SJSA1 (cell line): ENCODE results near the gene OR8B3. TPM values are rescaled to one million over a fixed set of nuclear protein-coding genes. Genes with fewer than 3 reads are reported as not detected.

ENCODE experiments used
- DNase-seq, 2 experiments: peaks; one replicate each; pipeline ENCODE4 v3.0.0-alpha.2; 2015 to 2020; ENCODE audit warnings: low spot score in 2 of 2, low read depth in 1 of 2
- H3K27ac ChIP-seq: fragments of 250-450 bp; sonication (Bioruptor Pico); 2 replicates; pipeline ENCODE4 v1.5.1; 2020; ENCODE audit warnings: mild to moderate bottlenecking, moderate library complexity
- H3K27me3 ChIP-seq: fragments of 250-450 bp; sonication (Bioruptor Pico); replicated peaks from 2 replicates; pipeline ENCODE4 v1.5.1; 2020; ENCODE audit warnings: mild to moderate bottlenecking, moderate library complexity
- H3K36me3 ChIP-seq: fragments of 250-450 bp; sonication (Bioruptor Pico); 2 replicates; pipeline ENCODE4 v1.5.1; 2020; ENCODE audit warnings: mild to moderate bottlenecking
- H3K4me1 ChIP-seq: fragments of 250-450 bp; sonication (Bioruptor Pico); replicated peaks from 2 replicates; pipeline ENCODE4 v1.6.1; 2021; ENCODE audit warnings: mild to moderate bottlenecking
- H3K4me3 ChIP-seq: fragments of 250-450 bp; sonication (Bioruptor Pico); 2 replicates; pipeline ENCODE4 v1.5.1; 2020; ENCODE audit warnings: mild to moderate bottlenecking
- H3K9me3 ChIP-seq: fragments of 250-450 bp; sonication (Bioruptor Pico); replicated peaks from 2 replicates; pipeline ENCODE4 v1.5.1; 2020; ENCODE audit warnings: mild to moderate bottlenecking
- total RNA-seq: library from RNA; depleted of rRNA; stranded (reverse); fragments of >200 nt; shearing (Covaris generic); gene quantifications from 2 replicates; pipeline ENCODE4 v1.2.3, GENCODE V29; 2014; rRNA removed

The OR8B3 gene, protein sequence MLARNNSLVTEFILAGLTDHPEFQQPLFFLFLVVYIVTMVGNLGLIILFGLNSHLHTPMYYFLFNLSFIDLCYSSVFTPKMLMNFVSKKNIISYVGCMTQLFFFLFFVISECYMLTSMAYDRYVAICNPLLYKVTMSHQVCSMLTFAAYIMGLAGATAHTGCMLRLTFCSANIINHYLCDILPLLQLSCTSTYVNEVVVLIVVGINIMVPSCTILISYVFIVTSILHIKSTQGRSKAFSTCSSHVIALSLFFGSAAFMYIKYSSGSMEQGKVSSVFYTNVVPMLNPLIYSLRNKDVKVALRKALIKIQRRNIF
- total RNA-seq: not detected in 2 replicates

DNA sequence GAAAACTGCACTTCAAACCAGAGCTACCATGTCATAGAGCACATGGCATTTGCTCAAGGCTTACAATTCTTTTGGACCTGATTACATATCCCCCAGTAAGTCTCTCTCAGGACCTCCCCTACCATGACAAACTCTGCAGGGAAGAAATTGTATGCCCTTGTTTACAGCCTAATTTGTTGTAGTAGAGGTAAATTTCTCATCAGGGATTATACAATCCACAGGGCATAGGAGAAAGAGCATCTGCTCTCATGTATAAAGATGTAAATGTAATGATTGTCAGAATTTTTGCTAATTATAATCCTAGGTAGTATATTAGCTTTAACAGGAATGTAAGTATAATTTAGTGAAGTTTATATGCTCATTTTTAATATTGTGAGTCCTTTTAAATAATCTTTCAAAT lies at the start of gene OR8B3:
Gene OR8B3, minus strand, starts transcription at position 101 of the 400 bp plus-strand sequence. CDS start 1,673 bp downstream, outside the sequence.
- no peak for DNase-seq
- no peak within 1 kb of the TSS for H3K27ac ChIP-seq
- H3K4me3 ChIP-seq: no peak within 1 kb of the TSS
- H3K36me3 ChIP-seq: no peaks in the 10 kb centered on the region
- H3K9me3 ChIP-seq: no peaks in the 10 kb centered on the region
- H3K4me1 ChIP-seq: no peaks in the 10 kb centered on the region
- no peaks in the 10 kb centered on the region for H3K27me3 ChIP-seq

- Histone ChIP-seq H3K36me3 (no peaks in the 10 kb centered on the region), H3K4me1 (no peaks in the 10 kb centered on the region), H3K4me3 (no peak overlapping the region), H3K9me3 (no peaks in the 10 kb centered on the region), H3K27me3 (no peaks in the 10 kb centered on the region), H3K27ac (no peak overlapping the region)
- no peak for DNase-seq
Measured at GRCh38 chr11:124446916-124447315, 48.1 kb upstream of the OR8B3 start.

- Histone ChIP-seq H3K27me3 (no peaks in the 10 kb centered on the region), H3K27ac (no peak within 1 kb of the TSS), H3K4me1 (no peaks in the 10 kb centered on the region), H3K9me3 (no peaks in the 10 kb centered on the region), H3K4me3 (no peak within 1 kb of the TSS), H3K36me3 (no peaks in the 10 kb centered on the region)
- no peak for DNase-seq
Measured at GRCh38 chr11:124445646-124446150, 46.9 kb upstream of the OR8B3 start, which contains the start of gene OR8B8. Gene OR8B8, minus strand, starts transcription at chr11:124445696. Its CDS starts 4,611 bp downstream, at chr11:124441085.

GRCh38 chr11:124442847-124443246 lies 44.0 kb upstream of the OR8B3 start:
- no peak overlapping the region for H3K27ac ChIP-seq
- no peaks in the 10 kb centered on the region for H3K27me3 ChIP-seq
- no peak for DNase-seq
- no peaks in the 10 kb centered on the region for H3K9me3 ChIP-seq
- no peaks in the 10 kb centered on the region for H3K4me1 ChIP-seq
- no peak overlapping the region for H3K4me3 ChIP-seq
- no peaks in the 10 kb centered on the region for H3K36me3 ChIP-seq

- Histone ChIP-seq H3K9me3 (no peaks in the 10 kb centered on the region), H3K27me3 (no peaks in the 10 kb centered on the region), H3K36me3 (no peaks in the 10 kb centered on the region), H3K27ac (no peak overlapping the region), H3K4me1 (no peaks in the 10 kb centered on the region), H3K4me3 (no peak overlapping the region)
- no peak for DNase-seq
Measured at GRCh38 chr11:124442442-124442841, 43.6 kb upstream of the OR8B3 start.

DNA sequence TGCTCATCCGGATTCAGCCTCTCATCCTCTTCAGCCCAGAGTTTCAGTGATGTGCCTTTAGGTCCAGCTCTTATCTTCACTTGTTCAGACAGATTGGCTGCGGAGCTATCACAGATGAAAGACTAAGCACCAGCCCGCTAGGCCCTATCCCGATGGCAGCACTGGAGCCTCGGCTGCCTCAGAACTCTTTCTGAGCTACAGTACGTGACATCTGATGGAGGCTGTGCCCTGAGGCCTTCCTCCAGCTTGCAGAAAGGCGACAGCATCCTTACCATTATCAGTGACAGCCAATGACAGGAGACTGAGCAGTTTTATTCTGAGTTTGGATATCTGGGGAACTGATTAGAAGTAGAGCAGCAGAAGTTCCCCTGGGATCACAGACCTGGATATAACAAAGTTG lies 42.7 kb upstream of the OR8B3 start:
- Histone ChIP-seq H3K4me1 (no peaks in the 10 kb centered on the region), H3K36me3 (no peaks in the 10 kb centered on the region), H3K27ac (no peak overlapping the region), H3K9me3 (no peaks in the 10 kb centered on the region), H3K27me3 (no peaks in the 10 kb centered on the region), H3K4me3 (no peak overlapping the region)
- no peak for DNase-seq

DNA sequence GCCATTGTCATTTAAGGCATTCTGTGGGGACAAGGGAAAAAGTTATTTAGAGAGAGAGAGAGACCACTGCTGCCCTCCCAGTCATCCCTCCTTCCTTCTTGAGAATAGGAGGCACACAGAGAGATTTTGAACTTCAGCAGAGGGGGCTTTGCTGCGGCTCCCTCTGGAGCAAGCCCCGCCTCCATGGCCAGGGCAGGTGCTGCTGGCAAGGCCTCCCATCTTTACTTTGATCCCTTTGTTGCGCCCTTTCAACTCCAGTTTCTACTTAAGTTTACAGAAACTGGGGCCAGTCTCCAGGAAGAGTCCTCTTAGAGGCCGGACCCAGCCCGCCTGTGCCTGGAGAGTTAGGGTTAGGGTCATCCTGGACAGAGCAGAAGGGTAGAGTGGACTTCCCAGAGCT lies 42.3 kb upstream of the OR8B3 start:
- Histone ChIP-seq H3K4me3 (no peak overlapping the region), H3K27me3 (no peaks in the 10 kb centered on the region), H3K4me1 (no peaks in the 10 kb centered on the region), H3K36me3 (no peaks in the 10 kb centered on the region), H3K27ac (no peak overlapping the region), H3K9me3 (no peaks in the 10 kb centered on the region)
- DNase-seq: no peak

- H3K27me3 ChIP-seq: no peaks in the 10 kb centered on the region
- H3K36me3 ChIP-seq: no peaks in the 10 kb centered on the region
- H3K27ac ChIP-seq: no peak overlapping the region
- DNase-seq: no peak
- H3K4me3 ChIP-seq: no peak overlapping the region
- no peaks in the 10 kb centered on the region for H3K4me1 ChIP-seq
- H3K9me3 ChIP-seq: no peaks in the 10 kb centered on the region
Measured at GRCh38 chr11:124440608-124441007, 41.8 kb upstream of the OR8B3 start.

DNA sequence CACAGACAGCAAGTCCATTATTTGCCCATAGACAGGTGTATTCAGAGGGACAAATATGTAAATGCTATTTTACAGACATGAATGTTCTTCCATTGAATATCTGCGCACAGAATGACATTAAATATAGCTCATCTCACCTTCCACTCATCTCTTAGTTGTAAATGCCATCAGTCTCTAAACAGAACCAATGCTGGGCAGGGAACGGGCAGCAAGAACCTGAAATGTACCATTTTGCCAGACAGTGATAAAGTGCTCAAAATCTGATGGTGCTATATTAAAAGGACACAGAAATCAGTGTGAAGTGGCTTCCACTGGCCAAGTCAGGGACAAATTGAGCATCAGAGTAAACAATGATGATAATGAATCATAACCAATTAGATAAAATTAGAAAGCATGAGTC lies 35.9 kb upstream of the OR8B3 start:
- Histone ChIP-seq H3K4me1 (no peaks in the 10 kb centered on the region), H3K36me3 (no peaks in the 10 kb centered on the region), H3K27me3 (no peaks in the 10 kb centered on the region), H3K4me3 (no peak overlapping the region), H3K27ac (no peak overlapping the region), H3K9me3 (no peaks in the 10 kb centered on the region)
- no peak for DNase-seq

DNA sequence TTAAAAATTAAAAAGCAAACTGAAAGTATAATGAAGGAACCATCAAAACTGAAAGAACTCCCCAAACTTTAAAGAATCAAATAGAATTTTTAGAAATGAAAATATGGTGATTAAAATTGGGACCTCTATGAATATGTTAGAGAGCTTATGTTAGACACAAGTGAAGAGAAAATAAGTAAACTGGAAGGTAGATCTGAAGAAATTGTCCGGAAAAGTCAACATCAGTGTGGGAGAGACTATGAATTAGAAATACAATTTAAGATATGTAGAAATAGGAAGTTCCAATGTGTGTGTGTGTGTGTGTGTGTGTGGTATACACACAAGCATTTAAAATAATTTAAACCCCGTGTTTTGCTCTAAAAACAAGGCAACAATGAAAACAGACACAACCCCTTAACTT lies 30.8 kb upstream of the OR8B3 start:
- H3K4me3 ChIP-seq: no peak overlapping the region
- no peaks in the 10 kb centered on the region for H3K4me1 ChIP-seq
- no peaks in the 10 kb centered on the region for H3K36me3 ChIP-seq
- no peak overlapping the region for H3K27ac ChIP-seq
- no peaks in the 10 kb centered on the region for H3K27me3 ChIP-seq
- no peaks in the 10 kb centered on the region for H3K9me3 ChIP-seq
- DNase-seq: no peak

- H3K4me1 ChIP-seq: no peaks in the 10 kb centered on the region
- no peak within 1 kb of the TSS for H3K4me3 ChIP-seq
- no peaks in the 10 kb centered on the region for H3K27me3 ChIP-seq
- no peak within 1 kb of the TSS for H3K27ac ChIP-seq
- no peak for DNase-seq
- no peaks in the 10 kb centered on the region for H3K9me3 ChIP-seq
- H3K36me3 ChIP-seq: no peaks in the 10 kb centered on the region
Measured at GRCh38 chr11:124424384-124424921, 25.6 kb upstream of the OR8B3 start, which contains the start of gene OR8B4. Gene OR8B4, minus strand, starts transcription at chr11:124424871. Its CDS starts 0 bp downstream, at chr11:124424871.

DNA sequence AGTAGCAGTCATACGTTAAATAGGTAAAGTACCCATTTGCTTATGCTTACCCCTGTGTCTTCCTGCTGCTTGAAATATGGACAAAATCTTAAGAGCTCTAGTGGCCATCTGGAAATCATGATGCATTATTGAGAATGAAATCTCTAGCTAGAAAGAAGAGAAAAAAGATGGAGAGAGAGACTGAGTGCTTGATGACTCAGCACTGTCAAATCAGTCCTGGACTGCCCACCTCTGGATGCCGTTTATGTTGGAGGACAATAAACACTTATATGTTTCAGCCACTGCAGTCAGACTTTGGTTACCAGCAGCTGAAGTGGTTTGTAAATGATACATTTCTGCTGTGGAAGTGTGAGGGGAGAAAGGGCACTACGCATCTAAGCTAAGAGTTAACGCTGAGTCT lies 22.2 kb upstream of the OR8B3 start:
- no peak for DNase-seq
- H3K36me3 ChIP-seq: no peaks in the 10 kb centered on the region

GRCh38 chr11:124415356-124415923 lies 16.6 kb upstream of the OR8B3 start:
- no peaks in the 10 kb centered on the region for H3K4me1 ChIP-seq
- H3K27ac ChIP-seq: no peak overlapping the region
- no peak overlapping the region for H3K4me3 ChIP-seq
- H3K27me3 ChIP-seq: no peaks in the 10 kb centered on the region
- no peak for DNase-seq
- H3K36me3 ChIP-seq: no peaks in the 10 kb centered on the region
- H3K9me3 ChIP-seq: no peaks in the 10 kb centered on the region

More for the DNA sequence above, 22.2 kb upstream of the OR8B3 start:
- Histone ChIP-seq H3K27me3 (no peaks in the 10 kb centered on the region), H3K4me3 (no peak overlapping the region), H3K27ac (no peak overlapping the region), H3K4me1 (no peaks in the 10 kb centered on the region), H3K9me3 (no peaks in the 10 kb centered on the region)

GRCh38 chr11:124409906-124410305 lies 11.1 kb upstream of the OR8B3 start:
- no peak overlapping the region for H3K27ac ChIP-seq
- H3K27me3 ChIP-seq: no peaks in the 10 kb centered on the region
- H3K4me1 ChIP-seq: 0 out of 2 replicates have a peak, but pooled peaks cover 3% of the 10 kb centered on the region
- H3K36me3 ChIP-seq: no peaks in the 10 kb centered on the region
- no peak for DNase-seq
- no peak overlapping the region for H3K4me3 ChIP-seq
- H3K9me3 ChIP-seq: no peaks in the 10 kb centered on the region
